Neural progenitor cell (in vitro differentiated cells): ENCODE data around the gene DPH5.
"Not testable (repeated sequence)": the region's sequence is repeated elsewhere in the genome, so short reads cannot be mapped to it uniquely, and the experiment has no call there.

Experiments
- CTCF ChIP-seq: fragments of 200-600 bp; sonication (generic); IDR thresholded peaks from 2 replicates; pipeline ENCODE4 v1.5.1; 2017; ENCODE audit warnings: antibody characterized with exemption, mild to moderate bottlenecking
- EZH2phosphoT487 ChIP-seq: fragments of 200-600 bp; sonication (generic); IDR thresholded peaks from 2 replicates; pipeline ENCODE4 v1.6.1; 2017; ENCODE audit warnings: antibody characterized with exemption

DNA sequence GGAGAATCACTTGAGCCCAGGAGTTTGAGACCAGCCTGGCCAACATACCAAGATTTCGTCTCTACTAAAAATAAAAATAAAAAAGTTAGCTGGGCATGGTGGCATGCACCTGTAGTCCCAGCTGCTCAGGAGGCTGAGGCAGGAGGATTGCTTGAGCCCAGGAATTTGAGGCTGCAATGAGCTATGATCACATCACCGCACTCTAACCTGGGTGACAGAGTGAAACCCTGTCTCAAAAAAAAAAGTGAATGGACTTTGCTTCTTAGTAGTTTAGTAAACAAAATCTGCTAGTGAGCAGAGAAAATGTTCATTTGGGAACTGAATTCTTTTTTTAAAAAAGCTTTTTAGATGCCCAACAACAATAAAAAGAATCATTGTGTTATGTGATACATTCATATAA, 6.5 kb upstream of the DPH5 start:
- not testable (repeated sequence) for TF ChIP-seq CTCF, EZH2phosphoT487
